Stimulated activated CD4-positive, alpha-beta T cell treated with anti-CD3 and anti-CD28 coated beads, Interleukin-2, amount 100 ng/mL, for 48 hours (primary cell): ENCODE results near the gene SLC17A2.

Experiments used
- DNase-seq, 2 donors: peaks; one replicate each; pipeline ENCODE4 v3.0.0-alpha.2; 2020

Gene SLC17A2

GRCh38 chr6:25918083-25918683 lies 12.3 kb downstream of the SLC17A2 start:
- DNase-seq, result no peak

- DNase-seq, result no peak
These were observed 13.6 kb downstream of the SLC17A2 start for GRCh38 chr6:25916789-25917490.

GRCh38 chr6:25916330-25916729 lies 14.2 kb downstream of the SLC17A2 start:
- DNase-seq, result no peak

- no peak for DNase-seq
These were observed 16.8 kb downstream of the SLC17A2 start for GRCh38 chr6:25913741-25914140.

- DNase-seq, result no peak
These were observed 19.1 kb downstream of the SLC17A2 start for GRCh38 chr6:25911351-25911750.

GRCh38 chr6:25907475-25908014 lies 22.9 kb downstream of the SLC17A2 start:
- no peak for DNase-seq

GRCh38 chr6:25903467-25904099 lies 26.9 kb downstream of the SLC17A2 start:
- no peak for DNase-seq

- no peak for DNase-seq
These were observed 28.4 kb downstream of the SLC17A2 start for GRCh38 chr6:25902071-25902470.

GRCh38 chr6:25900843-25901242 lies 29.6 kb downstream of the SLC17A2 start:
- DNase-seq, result no peak

- no peak for DNase-seq
These were observed 30.7 kb downstream of the SLC17A2 start for GRCh38 chr6:25899580-25900408.

- DNase-seq, result no peak
These were observed 31.4 kb downstream of the SLC17A2 start for GRCh38 chr6:25899123-25899522.

GRCh38 chr6:25898289-25898977 lies 32.1 kb downstream of the SLC17A2 start:
- DNase-seq, result no peak

- DNase-seq, result no peak
These were observed 34.2 kb downstream of the SLC17A2 start for GRCh38 chr6:25896252-25896651.

- DNase-seq, result no peak
These were observed 34.7 kb downstream of the SLC17A2 start for GRCh38 chr6:25895771-25896170.

- no peak for DNase-seq
These were observed 36.7 kb downstream of the SLC17A2 start for GRCh38 chr6:25893778-25894177.

GRCh38 chr6:25892877-25893276 lies 37.6 kb downstream of the SLC17A2 start:
- no peak for DNase-seq

GRCh38 chr6:25889877-25890853 lies 40.3 kb downstream of the SLC17A2 start:
- DNase-seq, result no peak

GRCh38 chr6:25888626-25889025 lies 41.9 kb downstream of the SLC17A2 start:
- no peak for DNase-seq

- DNase-seq, result no peak
These were observed 44.4 kb downstream of the SLC17A2 start for GRCh38 chr6:25886066-25886465.

GRCh38 chr6:25883991-25884390 lies 46.5 kb downstream of the SLC17A2 start:
- no peak for DNase-seq

- no peak for DNase-seq
These were observed 47.0 kb downstream of the SLC17A2 start for GRCh38 chr6:25883536-25883935.
